PFSK-1 (cell line): Measurements from ENCODE around the gene TRERF1.

ENCODE experiments used
- FOXP2 ChIP-seq: optimal IDR thresholded peaks from 2 replicates; pipeline ENCODE3; 2011; ENCODE audit warnings: borderline replicate concordance, control low read depth, inconsistent platforms; ENCODE audit not compliant: insufficient read depth; ENCODE audit errors: extremely low read length, extremely low read depth
- POLR2AphosphoS5 ChIP-seq: IDR thresholded peaks from 2 replicates; pipeline ENCODE4 v1.6.1; 2012; ENCODE audit warnings: low read depth, mild to moderate bottlenecking, control low read depth, low read length, moderate library complexity
- REST ChIP-seq, 2 experiments: IDR thresholded peaks; 2 replicates each; pipeline versions ENCODE4 v1.6.1 to v1.8.0; 2011 to 2012; ENCODE audit warnings: low read depth in 2 of 2, low read length in 2 of 2, control low read depth in 1 of 2, inconsistent platforms in 1 of 2, mild to moderate bottlenecking in 1 of 2, moderate library complexity in 1 of 2; ENCODE audit not compliant: insufficient read depth in 1 of 2
- SIN3A ChIP-seq: IDR thresholded peaks from 2 replicates; pipeline ENCODE4 v1.6.1; 2012; ENCODE audit warnings: mild to moderate bottlenecking, low read length, moderate library complexity, borderline replicate concordance; ENCODE audit not compliant: insufficient read depth
- TAF1 ChIP-seq: IDR thresholded peaks from 2 replicates; pipeline ENCODE4 v1.6.1; 2012; ENCODE audit warnings: low read length, control low read depth, borderline replicate concordance; ENCODE audit not compliant: insufficient read depth

Gene TRERF1

GRCh38 chr6:42280966-42281533 is 170.7 kb downstream of the TRERF1 start:
- TF ChIP-seq FOXP2 (no peak), POLR2AphosphoS5 (no peak), TAF1 (no peak), REST (IDR thresholded peaks at IDR 0.05; ENCODE audit: insufficient read depth in 1 of 2, low read depth in 2 of 2, low read length in 2 of 2) (no peak), SIN3A (no peak)

- TF ChIP-seq REST (IDR thresholded peaks at IDR 0.05; ENCODE audit: insufficient read depth in 1 of 2, low read depth in 2 of 2, low read length in 2 of 2) (0 out of 4 replicates have a peak, but pooled peaks of 1 of the 2 experiments have one; percentile 18), FOXP2 (no peak)
These were observed 171.6 kb downstream of the TRERF1 start for GRCh38 chr6:42279966-42280629.

DNA sequence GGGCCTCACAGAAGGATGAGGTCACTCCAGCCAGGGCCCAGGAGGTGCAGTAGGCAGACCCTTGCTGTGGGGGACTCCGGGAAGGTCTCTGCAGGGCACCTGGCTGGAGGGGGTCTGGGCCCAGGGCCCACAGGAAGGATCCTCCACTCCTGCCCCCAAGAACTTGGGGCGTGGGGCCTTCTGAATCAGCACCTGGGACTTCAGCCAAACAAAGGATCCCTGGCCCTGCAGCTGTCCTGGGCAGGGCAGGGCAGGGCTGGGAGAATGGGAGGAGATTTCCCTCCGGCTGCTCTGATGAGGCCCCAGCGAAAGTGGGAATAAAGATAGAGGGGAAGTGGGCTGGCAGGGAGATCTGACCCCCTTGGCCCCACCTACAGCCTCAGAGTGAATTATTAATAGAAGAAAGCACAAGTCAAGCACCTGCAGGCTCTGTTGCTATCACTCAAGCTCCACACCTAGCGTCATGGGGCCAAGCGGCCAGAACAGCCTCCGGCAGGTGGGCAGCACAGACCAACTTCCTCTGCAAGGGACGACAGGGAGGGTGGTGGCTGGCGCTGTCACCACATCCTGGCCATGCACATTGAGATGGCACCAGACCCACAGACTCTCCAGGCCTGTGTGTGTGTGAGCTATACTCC is 172.5 kb downstream of the TRERF1 start:
- TF ChIP-seq FOXP2 (no peak), TAF1 (no peak), SIN3A (no peak), POLR2AphosphoS5 (no peak), REST (IDR thresholded peaks at IDR 0.05; ENCODE audit: insufficient read depth in 1 of 2, low read depth in 2 of 2, low read length in 2 of 2) (no peak)

GRCh38 chr6:42278131-42278853 is 173.4 kb downstream of the TRERF1 start:
- no peak for TF ChIP-seq SIN3A
- TF ChIP-seq REST (IDR thresholded peaks at IDR 0.05; ENCODE audit: insufficient read depth in 1 of 2, low read depth in 2 of 2, low read length in 2 of 2): no peak
- TF ChIP-seq FOXP2: no peak
- TF ChIP-seq POLR2AphosphoS5: no peak
- no peak for TF ChIP-seq TAF1
